Activated T-cell treated with anti-CD3 and anti-CD28 coated beads, Interleukin-2, amount 50 U/mL, for 1 hour (primary cell): ENCODE data around the gene MIGA2.
"Not testable (repeated sequence)": the region's sequence is repeated elsewhere in the genome, so short reads cannot be mapped to it uniquely, and the experiment has no call there.

Source experiments
- DNase-seq: peaks from one replicate; pipeline ENCODE4 v3.0.0-alpha.2; 2020

MIGA2 gene

DNA sequence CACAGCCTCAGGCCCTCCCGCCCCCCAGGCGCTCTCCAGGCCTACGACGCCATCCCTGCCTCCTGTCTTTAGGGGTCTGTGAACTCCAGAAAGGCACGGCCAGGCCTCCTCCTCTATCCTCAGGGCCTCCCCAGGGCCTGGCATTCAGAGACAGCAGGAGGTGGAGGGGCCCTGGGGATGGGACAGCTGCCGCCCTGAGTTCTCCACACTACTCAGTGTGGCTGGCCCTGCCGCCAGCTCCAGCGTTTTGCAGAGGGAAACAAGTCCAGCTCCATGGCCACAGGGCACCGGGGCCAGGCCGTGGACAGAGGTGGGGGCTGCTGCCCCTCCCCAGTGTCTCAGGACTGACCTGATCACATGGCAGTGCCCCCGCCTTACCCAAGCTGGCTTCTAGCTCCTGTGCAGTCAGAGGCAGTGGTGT is 24.7 kb upstream of the MIGA2 start:
- no peak for DNase-seq

DNA sequence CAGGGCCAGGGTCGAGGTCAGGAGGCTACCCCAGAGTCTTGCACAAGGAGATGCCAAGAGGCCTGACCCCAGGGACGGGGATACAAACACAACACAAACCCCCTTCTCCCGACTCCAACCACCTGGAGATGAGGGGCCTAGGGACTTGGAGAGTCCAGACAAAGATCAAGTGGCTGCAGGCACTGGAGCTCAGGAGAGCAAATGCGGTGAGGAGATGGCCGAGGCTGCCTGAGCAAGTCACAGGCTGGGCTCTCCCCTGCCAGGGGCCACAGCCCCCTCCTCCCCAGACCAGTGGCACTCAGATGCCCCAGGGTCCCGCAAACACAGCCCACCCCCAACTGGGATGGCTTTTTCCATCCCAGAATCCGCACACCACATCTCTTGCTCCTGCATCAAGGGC is 24.1 kb upstream of the MIGA2 start:
- no peak for DNase-seq

- DNase-seq: no peak
Measured at GRCh38 chr9:129012893-129013448, 23.5 kb upstream of the MIGA2 start.

DNA sequence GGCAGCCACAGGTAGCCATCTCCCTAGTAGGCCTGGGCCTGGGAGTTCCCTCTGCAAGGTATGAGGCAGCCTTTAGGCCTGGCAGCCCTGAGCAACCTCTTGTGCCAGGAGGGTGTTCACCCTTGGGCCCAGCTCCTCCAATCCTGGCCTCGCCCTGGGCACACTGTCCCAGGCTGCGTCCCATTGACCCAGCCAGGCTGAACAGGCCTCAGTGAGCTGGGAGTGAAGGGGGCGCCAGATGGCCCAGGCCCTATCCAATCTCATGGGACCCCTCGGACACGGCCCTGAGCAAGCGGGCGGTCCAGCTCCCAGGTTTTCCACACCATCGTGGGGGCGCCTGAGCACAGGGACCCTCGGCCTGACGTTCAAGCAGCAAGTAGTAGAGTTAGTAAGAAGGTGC is 22.8 kb upstream of the MIGA2 start:
- DNase-seq: no peak

GRCh38 chr9:129014124-129014523 is 22.3 kb upstream of the MIGA2 start:
- DNase-seq: no peak

DNA sequence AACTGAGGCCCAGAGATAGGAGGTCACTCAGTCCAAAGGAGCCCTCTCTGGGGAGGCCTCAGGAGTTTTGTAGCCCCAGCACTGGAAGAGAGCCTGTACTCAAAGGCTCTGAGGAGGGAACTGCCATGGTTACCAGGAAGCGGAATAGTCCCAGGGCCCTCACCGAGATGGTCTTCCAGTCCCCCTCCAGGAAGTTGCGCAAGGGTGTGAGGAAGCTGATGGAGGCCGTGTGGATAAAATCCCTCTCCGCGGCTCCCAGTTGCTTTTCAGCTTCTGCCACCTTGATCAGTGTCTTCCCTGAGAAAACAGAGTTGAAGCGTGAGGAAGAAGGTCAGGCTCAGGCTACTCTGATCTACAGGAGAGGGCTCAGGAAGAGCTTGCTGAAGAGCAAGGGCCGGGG is 21.8 kb upstream of the MIGA2 start:
- no peak for DNase-seq

DNA sequence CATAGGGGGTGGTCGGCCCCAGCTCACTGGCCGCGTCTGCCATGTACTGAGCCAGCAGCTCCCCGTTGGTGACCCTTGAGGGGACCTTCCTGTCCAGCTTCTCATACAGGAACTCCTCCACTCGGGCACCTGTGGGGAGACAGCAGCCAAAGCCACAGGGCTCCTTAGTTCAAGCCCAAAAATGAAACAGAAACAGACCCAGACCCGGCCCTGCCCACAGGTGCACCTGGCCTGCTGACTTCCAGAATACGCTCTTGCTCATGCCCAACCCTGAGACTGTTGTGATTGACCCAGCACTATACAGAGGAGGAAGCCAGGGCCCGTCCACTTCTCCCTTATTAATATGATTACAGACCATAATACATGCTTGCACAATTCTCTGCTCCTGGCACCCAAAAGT is 15.3 kb upstream of the MIGA2 start:
- DNase-seq: no peak

- DNase-seq: no peak
Measured at GRCh38 chr9:129022037-129022436, 14.4 kb upstream of the MIGA2 start.

- no peak for DNase-seq
Measured at GRCh38 chr9:129023036-129023907, 13.2 kb upstream of the MIGA2 start.

DNA sequence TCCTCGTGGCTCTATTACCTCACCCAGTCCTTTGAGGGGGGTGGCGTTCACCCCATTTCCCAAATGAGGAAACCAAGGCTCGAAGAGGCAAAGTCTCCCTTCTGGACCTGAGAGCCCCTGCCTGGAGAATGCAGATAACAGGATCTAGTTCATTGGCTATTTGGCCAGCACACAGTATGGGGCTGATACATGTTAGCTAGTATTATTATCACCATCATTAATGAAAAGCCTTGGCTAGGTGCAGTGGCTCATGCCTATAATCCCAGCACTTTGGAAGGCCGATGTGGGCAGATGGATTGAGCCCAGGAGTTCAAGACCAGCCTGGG is 12.6 kb upstream of the MIGA2 start:
- DNase-seq: no peak

DNA sequence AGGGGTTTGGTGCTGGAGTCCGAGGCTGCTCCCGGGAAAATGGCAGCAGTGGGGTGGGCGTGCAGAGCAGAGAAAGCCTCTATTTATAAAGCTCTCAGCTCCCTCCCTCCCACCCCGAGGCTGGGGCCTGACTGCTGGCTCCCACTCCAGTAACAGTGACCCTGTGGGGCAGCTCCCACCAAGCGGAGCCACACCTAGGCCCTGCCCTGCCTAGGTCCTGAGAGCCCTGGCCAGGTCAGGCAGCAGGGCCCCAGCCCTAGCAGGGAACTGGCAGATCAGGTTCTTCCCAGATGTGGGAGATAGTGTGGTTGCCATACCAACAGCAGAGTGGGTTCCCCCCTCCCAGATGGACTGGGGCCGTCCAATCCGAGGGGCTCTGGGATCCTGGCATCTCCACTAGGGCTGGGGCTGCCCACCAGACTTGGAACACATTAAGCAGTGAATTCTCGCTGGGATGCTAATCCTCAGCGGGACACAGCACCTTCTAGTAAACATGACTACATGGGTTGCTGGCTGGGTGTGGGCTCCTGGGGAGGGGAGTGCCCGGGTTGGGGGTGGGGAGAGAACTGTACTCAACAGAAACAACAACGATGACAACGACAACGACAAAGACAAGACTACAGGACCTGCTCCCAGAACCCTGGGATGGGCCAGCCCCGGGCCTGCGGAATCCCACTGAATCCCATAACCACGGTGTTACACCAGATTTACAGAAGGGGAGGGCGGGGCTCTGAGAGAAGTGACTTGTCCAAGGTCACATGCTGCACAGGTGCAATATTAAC is 9.8 kb upstream of the MIGA2 start:
- no peak for DNase-seq

GRCh38 chr9:129027224-129027684 is 9.2 kb upstream of the MIGA2 start:
- no peak for DNase-seq

GRCh38 chr9:129027685-129028191 is 8.7 kb upstream of the MIGA2 start:
- no peak for DNase-seq

GRCh38 chr9:129028192-129028966 is 8.0 kb upstream of the MIGA2 start, which contains the start of gene SH3GLB2:
Gene SH3GLB2 (minus strand): TSS chr9:129028331. CDS start chr9:129028154, 177 bp downstream.
- peak; percentile 96 for DNase-seq

- no peak for DNase-seq
Measured at GRCh38 chr9:129030191-129030590, 6.2 kb upstream of the MIGA2 start.

DNA sequence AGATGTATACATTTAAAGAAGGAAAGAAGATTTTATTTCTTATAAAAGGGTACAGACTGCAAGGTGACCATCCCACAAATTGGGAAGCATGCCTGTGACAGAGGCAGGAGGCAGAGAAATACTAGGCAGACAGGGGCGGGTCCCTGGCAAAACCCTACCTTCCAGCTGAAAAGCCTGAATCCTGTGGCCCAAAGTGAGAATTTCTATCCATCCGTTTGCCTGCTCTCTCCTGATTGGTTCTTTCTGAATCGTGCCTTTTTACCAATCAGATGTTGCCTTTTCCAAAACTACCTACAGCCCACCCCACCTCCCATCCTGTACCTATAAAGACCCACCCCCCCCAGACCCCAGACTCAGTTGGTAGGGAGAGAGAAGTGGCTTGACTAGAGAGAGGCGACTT is 4.9 kb upstream of the MIGA2 start:
- no peak for DNase-seq

DNA sequence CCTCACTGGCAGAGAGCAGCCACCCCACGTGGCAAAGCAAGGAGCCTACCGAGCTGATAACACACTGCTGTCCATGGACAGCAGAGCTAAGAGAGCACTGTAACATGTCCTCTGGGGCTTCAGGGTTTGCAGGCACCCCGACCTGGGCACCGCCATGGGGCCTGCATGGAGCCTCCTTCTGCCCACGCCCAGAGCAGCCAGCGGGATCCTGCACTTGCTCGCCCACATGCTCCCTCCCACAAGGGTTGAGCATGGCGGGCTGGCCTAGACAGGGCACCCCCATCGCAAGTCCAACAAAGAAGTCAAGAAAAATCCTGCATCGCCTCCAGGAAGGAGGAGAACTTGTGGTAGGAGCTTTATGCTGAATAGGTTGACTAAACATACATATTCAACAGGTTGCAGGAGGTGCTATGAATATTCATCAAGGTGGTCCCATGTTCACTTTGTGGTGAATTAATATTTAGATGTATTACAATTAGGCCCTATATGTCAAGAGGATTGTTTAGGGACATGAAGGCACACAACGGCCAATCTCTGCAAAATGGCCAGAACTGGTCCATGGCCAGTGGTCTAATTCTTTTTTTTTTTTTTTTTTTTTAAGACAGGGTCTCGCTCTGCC is 3.8 kb upstream of the MIGA2 start:
- no peak for DNase-seq

DNA sequence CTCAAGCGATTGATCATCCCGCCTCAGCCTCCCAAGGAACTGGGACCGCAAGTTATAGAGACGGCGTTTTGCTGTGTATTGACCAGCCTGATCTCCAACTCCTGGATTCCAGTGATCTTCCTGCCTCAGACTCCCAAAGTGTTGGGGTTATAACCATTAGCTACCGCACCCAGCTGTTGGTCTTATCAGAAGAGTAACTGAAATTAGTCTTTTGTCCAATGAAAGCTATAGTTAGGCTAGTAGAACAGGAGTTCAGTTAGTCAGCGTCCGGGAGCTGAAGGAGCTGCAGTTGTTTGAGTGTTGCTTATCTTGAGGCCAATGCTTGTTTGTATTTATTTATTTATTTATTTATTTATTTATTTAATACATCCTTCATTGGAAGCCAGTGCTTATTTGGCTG is 3.2 kb upstream of the MIGA2 start:
- no peak for DNase-seq

GRCh38 chr9:129035838-129036237 is 588 bp upstream of the MIGA2 start:
- not testable (repeated sequence) for DNase-seq

DNA sequence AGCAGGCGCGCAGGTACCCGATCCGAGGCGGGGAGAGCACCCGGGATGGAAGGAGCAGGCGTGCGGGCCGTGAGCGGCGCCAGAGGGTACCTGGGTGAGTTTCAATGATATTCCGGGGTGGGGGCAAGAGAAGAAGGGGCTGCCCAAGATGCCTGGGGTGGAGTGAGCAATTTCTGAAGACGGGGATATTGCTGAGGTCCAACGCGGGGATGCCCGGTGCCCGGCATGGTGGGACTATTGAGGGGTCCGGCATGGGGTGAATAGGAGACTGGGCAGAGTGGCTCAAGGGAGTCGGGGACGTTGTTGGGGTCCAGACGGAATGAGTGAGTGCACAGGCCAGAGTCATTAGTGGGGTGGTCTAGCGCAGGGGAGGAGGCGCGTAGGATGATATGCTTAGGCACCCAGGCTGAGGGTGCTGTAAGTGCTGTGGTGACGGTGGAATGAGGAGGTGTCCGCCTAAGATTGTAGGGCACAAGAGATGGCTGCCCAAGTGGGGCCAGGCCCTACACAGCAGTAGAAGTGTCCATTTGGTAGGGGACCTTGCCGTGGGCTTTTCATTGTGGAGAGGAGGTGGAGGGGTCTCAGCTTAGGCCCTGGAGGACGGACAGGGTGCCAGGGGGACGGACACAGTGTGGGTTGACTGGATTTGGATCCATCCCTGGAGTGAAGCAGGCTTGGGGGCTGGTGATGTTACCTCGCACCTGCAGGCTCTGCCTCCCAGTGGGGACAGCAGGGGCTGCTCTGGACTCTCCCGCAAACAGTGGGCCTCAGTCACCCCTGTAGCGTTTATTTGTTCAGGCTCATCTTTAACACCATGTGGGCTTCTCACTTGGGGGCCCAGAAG is 719 bp downstream of the MIGA2 start:
- no peak for DNase-seq

- DNase-seq: no peak
Measured at GRCh38 chr9:129037767-129038098, 1.3 kb downstream of the MIGA2 start.
